Activated CD4-positive, alpha-beta T cell treated with anti-CD3 and anti-CD28 coated beads for 36 hours (primary cell): ENCODE data around the gene LCMT1. TPM values are rescaled to one million over a fixed set of nuclear protein-coding genes. Genes with fewer than 3 reads are reported as not detected.
"Not testable (repeated sequence)": the region's sequence is repeated elsewhere in the genome, so short reads cannot be mapped to it uniquely, and the experiment has no call there.

ENCODE experiments used
- ATAC-seq: fragments of 200-7000 bp; cut with Tn5 transposase; one replicate; pipeline ENCODE4 v1.10.0; 2021; ENCODE audit warnings: mild to moderate bottlenecking, moderate library complexity
- CTCF ChIA-PET: fragments of 350-600 bp; sonication (Branson Sonifier 250); formaldehyde crosslinking; loops from one replicate; lab custom pipeline; 2021; ENCODE audit warnings: antibody characterized with exemption; lab: Charles Lee
- POLR2A ChIA-PET: fragments of 350-600 bp; sonication (Branson Sonifier 250); formaldehyde crosslinking; loops from one replicate; lab custom pipeline; 2021; ENCODE audit warnings: antibody characterized with exemption, inconsistent platforms; lab: Charles Lee
- DNase-seq: peaks from one replicate; pipeline ENCODE4 v3.0.0-alpha.2; 2020
- H3K27ac Mint-ChIP-seq: one replicate; pipeline ENCODE4 v1.8.0; 2021; ENCODE audit warnings: mixed read lengths
- H3K27me3 Mint-ChIP-seq: one replicate; pipeline ENCODE4 v1.8.0; 2021; ENCODE audit warnings: mixed read lengths
- H3K36me3 Mint-ChIP-seq: one replicate; pipeline ENCODE4 v1.8.0; 2021; ENCODE audit warnings: low read depth, mixed read lengths
- H3K4me1 Mint-ChIP-seq: one replicate; pipeline ENCODE4 v1.8.0; 2021; ENCODE audit warnings: mixed read lengths
- H3K4me3 Mint-ChIP-seq: one replicate; pipeline ENCODE4 v1.8.0; 2021; ENCODE audit warnings: mild to moderate bottlenecking, moderate library complexity, mixed read lengths
- H3K9me3 Mint-ChIP-seq: one replicate; pipeline ENCODE4 v1.8.0; 2021; ENCODE audit warnings: low read depth, mixed read lengths
- intact Hi-C, 2 experiments: fragments of 100-400 bp; cut with DNase I in 1 of 2; cut with micrococcal nuclease in 1 of 2; formaldehyde crosslinking; loops; one replicate each; pipeline versions ENCODE4 v1.14.2 to v1.15.1; 2022 to 2024; cut with DNase I, micrococcal nuclease
- total RNA-seq, 2 experiments: library from RNA; stranded (reverse); gene quantifications; one replicate each; pipeline ENCODE4 v1.2.3, GENCODE V29; 2021

Gene LCMT1
- total RNA-seq, 2 experiments from 2014 or later = 33.3 to 36.2 TPM

- CTCF ChIA-PET = no interaction called here
- Mint-ChIP-seq H3K27me3 (no peaks in the 10 kb centered on the region), H3K9me3 (no peaks in the 10 kb centered on the region), H3K27ac (no peak overlapping the region), H3K4me1 (no peaks in the 10 kb centered on the region), H3K36me3 (peaks cover 20% of the 10 kb centered on the region), H3K4me3 (no peak overlapping the region)
- no peak for DNase-seq
- POLR2A ChIA-PET = no interaction called here
- intact Hi-C loops = no loop called here
- ATAC-seq = no peak
Observed at GRCh38 chr16:25148568-25149215, 37.1 kb downstream of the LCMT1 start.

DNA sequence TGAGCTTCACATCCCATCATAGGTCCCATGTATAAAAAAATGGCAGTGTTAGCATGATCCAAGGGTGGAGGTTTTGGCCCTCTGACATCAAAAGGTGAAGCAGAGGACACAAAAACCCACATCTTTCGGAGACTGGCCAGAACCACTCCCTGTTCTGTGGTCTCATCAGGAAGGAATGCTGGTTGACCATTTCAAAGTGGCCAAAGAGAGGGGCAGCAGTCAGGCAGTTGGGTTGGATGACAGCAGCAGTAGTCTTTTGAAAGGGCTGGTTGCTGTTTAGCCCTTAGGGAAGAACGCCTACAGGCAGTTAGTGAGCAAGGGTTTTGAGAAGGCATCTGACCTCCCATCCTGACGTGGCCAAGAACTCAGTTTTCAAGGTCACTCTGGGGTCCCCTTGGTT, 40.5 kb downstream of the LCMT1 start:
- Mint-ChIP-seq H3K27me3 (no peaks in the 10 kb centered on the region), H3K4me3 (no peak overlapping the region), H3K4me1 (peaks cover 19% of the 10 kb centered on the region), H3K9me3 (no peaks in the 10 kb centered on the region), H3K36me3 (peaks cover 36% of the 10 kb centered on the region), H3K27ac (no peak overlapping the region)
- ChIA-PET CTCF (interaction anchor here (0.6 kb wide), 1 partner anchor 87 kb away, joined by 3 read pairs; no protein-coding TSS in a partner anchor), POLR2A (no interaction called here)
- no peak for ATAC-seq
- DNase-seq = no peak
- intact Hi-C loops = no loop called here

- H3K36me3 Mint-ChIP-seq = peaks cover 45% of the 10 kb centered on the region
- H3K9me3 Mint-ChIP-seq = no peaks in the 10 kb centered on the region
- peak; percentile 70 for DNase-seq
- ChIA-PET CTCF (interaction anchor here (0.5 to 1.0 kb wide), 2 partner anchors 69 to 1085 kb away, joined by 3 read pairs; no protein-coding TSS in a partner anchor), POLR2A (no interaction called here)
- no peaks in the 10 kb centered on the region for H3K27me3 Mint-ChIP-seq
- H3K4me3 Mint-ChIP-seq = peak overlapping the region; percentile 11
- peaks cover 19% of the 10 kb centered on the region for H3K4me1 Mint-ChIP-seq
- H3K27ac Mint-ChIP-seq = peak overlapping the region; percentile 95
- intact Hi-C loops = loop anchor here in 1 of 2 experiments (1.0 kb wide), 2 partner anchors 29 to 63 kb away; no protein-coding TSS in a partner anchor
- peak; percentile 95 for ATAC-seq
Observed at GRCh38 chr16:25155553-25156460, 44.3 kb downstream of the LCMT1 start.

GRCh38 chr16:25157271-25157875, 45.8 kb downstream of the LCMT1 start:
- H3K4me3 Mint-ChIP-seq = no peak overlapping the region
- H3K4me1 Mint-ChIP-seq = peaks cover 19% of the 10 kb centered on the region
- ChIA-PET POLR2A (no interaction called here), CTCF (interaction anchor here (0.6 to 0.7 kb wide), 3 partner anchors 20 to 347 kb away, joined by 3 to 6 read pairs (median 3); no protein-coding TSS in a partner anchor)
- peaks cover 42% of the 10 kb centered on the region for H3K36me3 Mint-ChIP-seq
- DNase-seq = no peak
- ATAC-seq = no peak
- intact Hi-C loops = no loop called here
- H3K27ac Mint-ChIP-seq = no peak overlapping the region
- H3K9me3 Mint-ChIP-seq = no peaks in the 10 kb centered on the region
- no peaks in the 10 kb centered on the region for H3K27me3 Mint-ChIP-seq

- ChIA-PET CTCF (no interaction called here), POLR2A (no interaction called here)
- ATAC-seq = no peak
- H3K9me3 Mint-ChIP-seq = no peaks in the 10 kb centered on the region
- no peaks in the 10 kb centered on the region for H3K27me3 Mint-ChIP-seq
- H3K27ac Mint-ChIP-seq = no peak overlapping the region
- H3K4me3 Mint-ChIP-seq = no peak overlapping the region
- no peak for DNase-seq
- H3K36me3 Mint-ChIP-seq = peaks cover 36% of the 10 kb centered on the region
- intact Hi-C loops = no loop called here
- peaks cover 19% of the 10 kb centered on the region for H3K4me1 Mint-ChIP-seq
Observed at GRCh38 chr16:25158401-25158800, 46.9 kb downstream of the LCMT1 start.

DNA sequence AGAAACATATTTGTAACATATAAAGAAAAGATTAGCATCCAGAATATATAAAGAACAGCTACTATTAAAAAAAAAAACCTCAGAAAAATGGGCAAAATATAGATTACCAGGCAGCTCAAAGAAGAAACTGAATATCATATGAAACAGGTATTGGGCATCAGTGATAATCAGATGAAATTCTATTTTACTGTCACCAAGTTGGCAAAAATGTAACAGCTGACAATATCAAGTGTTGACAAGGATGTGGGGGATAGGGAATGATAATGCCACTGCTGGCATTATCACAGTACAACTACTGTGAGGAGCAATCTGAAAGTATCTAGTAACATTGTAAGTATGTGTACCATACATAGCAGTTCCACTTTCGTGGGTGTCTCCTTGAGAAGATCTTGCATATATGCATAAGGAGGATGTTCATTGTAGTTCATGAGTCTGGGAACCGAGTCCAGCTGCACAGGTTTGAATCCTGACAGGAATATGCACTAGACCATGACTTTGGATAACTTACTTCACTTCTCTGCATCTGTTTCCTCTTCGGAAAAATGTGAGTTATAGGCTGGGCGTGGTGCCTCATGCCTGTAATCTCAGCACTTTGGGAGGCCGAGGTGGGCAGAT, 50.3 kb downstream of the LCMT1 start:
- intact Hi-C loops = no loop called here
- H3K27me3 Mint-ChIP-seq = no peaks in the 10 kb centered on the region
- ChIA-PET CTCF (interaction anchor here (0.7 kb wide), 1 partner anchor 404 kb away, joined by 4 read pairs; no protein-coding TSS in a partner anchor), POLR2A (interaction anchor here (0.6 kb wide), 1 partner anchor 45 kb away, joined by 3 read pairs; no protein-coding TSS in a partner anchor)
- H3K27ac Mint-ChIP-seq = no peak overlapping the region
- H3K4me1 Mint-ChIP-seq = peaks cover 2% of the 10 kb centered on the region
- ATAC-seq (no peak), DNase-seq (no peak)
- H3K36me3 Mint-ChIP-seq = peaks cover 33% of the 10 kb centered on the region
- H3K9me3 Mint-ChIP-seq = no peaks in the 10 kb centered on the region
- no peak overlapping the region for H3K4me3 Mint-ChIP-seq

GRCh38 chr16:25163683-25164082, 52.1 kb downstream of the LCMT1 start:
- Mint-ChIP-seq H3K36me3 (peaks cover 32% of the 10 kb centered on the region), H3K9me3 (no peaks in the 10 kb centered on the region), H3K4me1 (no peaks in the 10 kb centered on the region), H3K27ac (no peak overlapping the region), H3K27me3 (no peaks in the 10 kb centered on the region), H3K4me3 (no peak overlapping the region)
- intact Hi-C loops = no loop called here
- ATAC-seq = no peak
- DNase-seq = no peak
- ChIA-PET CTCF (no interaction called here), POLR2A (no interaction called here)

GRCh38 chr16:25165284-25165683, 53.7 kb downstream of the LCMT1 start:
- intact Hi-C loops = no loop called here
- CTCF ChIA-PET = interaction anchor here (0.5 to 1.6 kb wide), 2 partner anchors 21 to 68 kb away, joined by 3 to 6 read pairs; no protein-coding TSS in a partner anchor
- no peak overlapping the region for H3K4me3 Mint-ChIP-seq
- DNase-seq (no peak), ATAC-seq (no peak)
- H3K27ac Mint-ChIP-seq = no peak overlapping the region
- H3K4me1 Mint-ChIP-seq = no peaks in the 10 kb centered on the region
- no peaks in the 10 kb centered on the region for H3K27me3 Mint-ChIP-seq
- H3K36me3 Mint-ChIP-seq = peaks cover 37% of the 10 kb centered on the region
- no peaks in the 10 kb centered on the region for H3K9me3 Mint-ChIP-seq
- POLR2A ChIA-PET = no interaction called here

- H3K4me1 Mint-ChIP-seq, H3K27me3 Mint-ChIP-seq, intact Hi-C loops, POLR2A ChIA-PET, H3K9me3 Mint-ChIP-seq, H3K27ac Mint-ChIP-seq, H3K4me3 Mint-ChIP-seq, ATAC-seq, DNase-seq: not testable (repeated sequence)
- peaks cover 33% of the 10 kb centered on the region for H3K36me3 Mint-ChIP-seq
- CTCF ChIA-PET = interaction anchor here (1.2 kb wide), 1 partner anchor 212 kb away, joined by 3 read pairs; no protein-coding TSS in a partner anchor
Observed at GRCh38 chr16:25167920-25168319, 56.4 kb downstream of the LCMT1 start.

GRCh38 chr16:25171390-25171789, 59.8 kb downstream of the LCMT1 start:
- no peaks in the 10 kb centered on the region for H3K27me3 Mint-ChIP-seq

GRCh38 chr16:25172831-25173230, 61.3 kb downstream of the LCMT1 start:
- no peak for ATAC-seq
- Mint-ChIP-seq H3K27ac (no peak overlapping the region), H3K9me3 (no peaks in the 10 kb centered on the region), H3K4me1 (no peaks in the 10 kb centered on the region), H3K27me3 (no peaks in the 10 kb centered on the region), H3K4me3 (no peak overlapping the region), H3K36me3 (peaks cover 22% of the 10 kb centered on the region)
- intact Hi-C loops = no loop called here
- CTCF ChIA-PET = no interaction called here
- POLR2A ChIA-PET = no interaction called here
- no peak for DNase-seq

More at GRCh38 chr16:25171390-25171789, 59.8 kb downstream of the LCMT1 start:
- ChIA-PET POLR2A (interaction anchor here (0.7 kb wide), 1 partner anchor 1323 kb away, joined by 3 read pairs; no protein-coding TSS in a partner anchor), CTCF (no interaction called here)
- intact Hi-C loops = no loop called here
- no peaks in the 10 kb centered on the region for H3K9me3 Mint-ChIP-seq
- peaks cover 31% of the 10 kb centered on the region for H3K36me3 Mint-ChIP-seq
- H3K27ac Mint-ChIP-seq = no peak overlapping the region
- no peak for DNase-seq
- no peak overlapping the region for H3K4me3 Mint-ChIP-seq
- no peak for ATAC-seq
- no peaks in the 10 kb centered on the region for H3K4me1 Mint-ChIP-seq
